C4-2B (cell line): Measurements from ENCODE around the gene UTP15.

ENCODE experiments used
- ZFX ChIP-seq: fragments of 450-650 bp; IDR thresholded peaks from 2 replicates; pipeline ENCODE4 v1.6.1; 2017
- TF ChIP-seq, protein P1 (sequence below): fragments of 450-650 bp; conservative IDR thresholded peaks from 2 replicates; pipeline ENCODE4 v1.5.1; 2017; ENCODE audit warnings: mild to moderate bottlenecking

DNA sequence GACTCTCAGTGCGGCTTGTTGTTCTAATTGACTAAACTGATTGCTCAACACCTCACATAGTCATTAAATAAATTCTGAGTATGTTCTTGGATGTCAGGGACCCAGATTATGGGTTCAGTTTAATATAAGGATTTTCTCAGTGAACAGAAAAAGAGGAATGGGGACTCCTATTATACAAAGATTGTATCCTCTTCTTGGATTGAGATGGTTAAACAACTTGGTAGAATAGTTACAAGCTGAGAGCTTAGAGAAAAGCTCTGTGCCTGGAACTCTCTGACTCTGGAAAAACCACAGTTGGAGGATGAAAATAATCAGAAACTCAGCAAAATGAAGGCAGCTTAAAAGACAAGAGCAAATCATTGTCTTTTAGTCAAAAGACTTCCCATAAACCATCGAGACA, 30.6 kb upstream of the UTP15 start:
- TF ChIP-seq, protein P1, sequence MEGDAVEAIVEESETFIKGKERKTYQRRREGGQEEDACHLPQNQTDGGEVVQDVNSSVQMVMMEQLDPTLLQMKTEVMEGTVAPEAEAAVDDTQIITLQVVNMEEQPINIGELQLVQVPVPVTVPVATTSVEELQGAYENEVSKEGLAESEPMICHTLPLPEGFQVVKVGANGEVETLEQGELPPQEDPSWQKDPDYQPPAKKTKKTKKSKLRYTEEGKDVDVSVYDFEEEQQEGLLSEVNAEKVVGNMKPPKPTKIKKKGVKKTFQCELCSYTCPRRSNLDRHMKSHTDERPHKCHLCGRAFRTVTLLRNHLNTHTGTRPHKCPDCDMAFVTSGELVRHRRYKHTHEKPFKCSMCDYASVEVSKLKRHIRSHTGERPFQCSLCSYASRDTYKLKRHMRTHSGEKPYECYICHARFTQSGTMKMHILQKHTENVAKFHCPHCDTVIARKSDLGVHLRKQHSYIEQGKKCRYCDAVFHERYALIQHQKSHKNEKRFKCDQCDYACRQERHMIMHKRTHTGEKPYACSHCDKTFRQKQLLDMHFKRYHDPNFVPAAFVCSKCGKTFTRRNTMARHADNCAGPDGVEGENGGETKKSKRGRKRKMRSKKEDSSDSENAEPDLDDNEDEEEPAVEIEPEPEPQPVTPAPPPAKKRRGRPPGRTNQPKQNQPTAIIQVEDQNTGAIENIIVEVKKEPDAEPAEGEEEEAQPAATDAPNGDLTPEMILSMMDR = no peak
- no peak for TF ChIP-seq ZFX
